DMS 273 treated with DMSO at 0.1 percent for 48 hours (cell line): ENCODE measurements around the gene HS3ST6.
"Not testable (repeated sequence)": the region's sequence is repeated elsewhere in the genome, so short reads cannot be mapped to it uniquely, and the experiment has no call there.

Experiments used
- DNase-seq: peaks from one replicate; lab custom pipeline; 2025; lab: John Stamatoyannopoulos, UW

HS3ST6 gene

DNA sequence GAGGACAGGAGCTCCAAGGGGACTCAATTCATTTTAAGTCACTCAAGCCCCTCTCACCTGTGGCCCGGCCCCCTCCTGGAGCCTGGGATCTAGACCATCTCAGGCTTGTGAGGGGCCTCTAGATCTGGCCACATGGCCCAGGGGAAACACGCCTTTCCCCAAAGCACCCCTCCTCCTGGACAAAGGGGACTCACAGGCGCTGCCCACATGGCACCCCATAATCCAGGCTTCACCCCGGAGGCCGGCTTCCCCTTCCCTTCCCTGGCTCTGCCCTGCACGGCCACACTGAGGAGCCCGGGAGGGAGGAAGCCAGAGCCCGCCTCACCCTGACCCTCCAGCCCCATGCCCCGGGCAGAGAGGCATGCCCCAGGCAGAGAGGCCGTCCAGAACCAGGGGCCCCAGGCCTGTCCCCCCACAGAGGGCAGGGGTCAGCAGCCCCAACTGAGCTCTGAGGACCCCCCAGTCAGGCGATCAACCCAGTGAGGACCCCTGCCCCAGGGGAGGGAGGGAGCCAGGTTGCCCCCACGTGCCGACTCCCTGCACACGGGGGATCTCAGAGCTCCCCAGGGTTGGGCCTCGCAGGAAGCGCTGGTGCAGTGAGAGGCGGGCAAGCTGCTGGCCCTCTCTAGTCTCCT lies 10.9 kb downstream of the HS3ST6 start:
- DNase-seq: no peak

DNA sequence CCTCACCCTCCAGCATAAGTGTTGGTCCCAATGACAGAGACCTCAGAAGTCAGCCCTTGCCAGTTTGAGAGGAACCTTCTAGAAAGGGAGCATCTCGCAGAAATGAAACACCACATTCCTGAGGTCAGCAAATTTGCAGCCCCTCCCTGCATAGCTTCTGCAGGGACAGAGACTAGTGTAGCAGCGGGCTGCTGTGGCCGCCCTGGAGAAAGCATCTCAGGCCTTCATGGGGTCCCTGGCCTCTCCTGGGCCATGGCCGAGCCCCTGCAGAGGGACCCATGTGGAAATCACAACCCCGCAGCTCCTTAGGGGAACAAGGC lies 11.4 kb downstream of the HS3ST6 start:
- DNase-seq: no peak

DNA sequence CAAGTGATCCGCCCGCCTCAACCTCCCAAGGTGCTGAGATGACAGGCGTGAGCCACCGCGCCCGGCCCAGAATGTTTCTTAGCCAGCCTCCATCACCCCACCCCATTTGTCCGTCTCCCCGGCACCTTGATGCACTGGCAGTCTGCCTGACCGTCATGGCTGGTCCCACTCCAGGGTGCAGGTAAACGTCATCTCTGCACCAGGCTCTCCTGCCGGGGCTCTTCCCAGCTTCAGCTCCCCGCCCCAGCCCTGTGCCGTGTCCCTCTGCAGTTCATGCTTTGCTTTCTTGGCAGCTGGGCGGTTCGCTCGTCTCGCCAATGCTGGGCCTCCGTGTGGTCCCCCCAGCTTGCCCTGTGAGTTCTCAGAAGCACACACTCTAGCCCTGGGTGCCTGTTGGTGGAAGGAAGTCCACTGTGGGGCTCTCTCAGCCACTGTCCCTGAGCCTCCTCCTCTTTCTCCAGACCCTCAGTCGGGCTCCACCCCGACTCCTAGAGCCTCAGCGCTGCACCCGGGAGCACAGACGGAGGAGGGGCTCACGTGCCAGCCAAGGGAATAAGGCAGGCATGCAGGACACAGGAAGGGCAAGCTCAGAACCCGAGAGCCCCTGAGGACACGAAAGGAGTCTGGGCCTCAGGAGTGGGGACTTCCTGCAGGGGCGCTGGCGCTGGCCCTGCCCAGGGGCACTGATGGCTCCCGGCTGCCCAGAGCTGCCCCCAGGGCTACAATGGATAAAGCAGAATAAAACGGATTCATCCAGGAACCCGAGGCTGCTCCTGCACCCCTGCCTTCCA lies 12.0 kb downstream of the HS3ST6 start:
- no peak for DNase-seq

DNA sequence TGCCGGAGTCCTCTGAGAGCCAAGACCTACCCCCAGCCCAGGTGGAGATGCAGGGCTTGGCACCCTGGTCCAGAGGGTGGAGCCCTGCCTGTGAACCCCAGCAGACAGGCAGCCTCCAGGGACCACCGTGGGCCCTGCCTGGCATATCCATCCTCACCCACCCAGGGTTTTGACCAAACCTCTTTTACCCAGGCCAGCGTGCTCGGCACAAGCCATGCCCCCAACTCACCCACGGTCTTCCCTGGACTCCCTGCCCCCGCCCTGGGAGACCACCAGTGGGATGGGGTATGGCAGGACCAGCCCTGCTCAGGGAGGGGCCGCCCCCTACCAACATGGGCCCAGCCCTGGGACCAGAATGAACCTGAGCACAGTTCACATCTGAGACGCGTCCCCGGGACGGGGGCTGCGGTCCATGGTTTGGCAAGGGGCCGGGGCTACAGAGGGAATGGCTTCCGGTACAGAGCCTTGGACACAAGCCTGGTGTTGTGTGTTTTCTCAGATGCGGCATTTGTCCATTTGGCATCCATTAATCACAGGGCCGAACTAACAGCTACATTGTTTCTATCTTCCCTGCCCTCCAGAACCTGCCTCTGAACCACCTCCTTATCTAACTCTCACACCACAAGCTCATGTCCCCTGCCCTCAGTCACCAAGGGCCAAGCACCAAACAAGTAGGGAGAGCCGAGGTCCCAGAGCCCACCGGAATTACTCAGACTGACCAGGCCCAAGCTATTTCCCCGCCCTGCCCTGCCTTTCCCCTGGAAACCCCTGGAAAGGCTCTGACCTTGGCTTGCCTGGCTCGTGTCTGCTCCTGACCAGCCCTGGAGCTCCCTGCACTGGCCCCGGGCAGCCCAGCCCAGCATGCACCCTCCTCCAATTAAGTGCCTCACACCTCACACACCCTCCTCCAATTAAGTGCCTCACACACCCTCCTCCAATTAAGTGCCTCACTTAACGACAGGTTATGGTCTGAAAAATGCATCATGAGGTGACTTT lies 14.1 kb downstream of the HS3ST6 start:
- DNase-seq: no peak

DNA sequence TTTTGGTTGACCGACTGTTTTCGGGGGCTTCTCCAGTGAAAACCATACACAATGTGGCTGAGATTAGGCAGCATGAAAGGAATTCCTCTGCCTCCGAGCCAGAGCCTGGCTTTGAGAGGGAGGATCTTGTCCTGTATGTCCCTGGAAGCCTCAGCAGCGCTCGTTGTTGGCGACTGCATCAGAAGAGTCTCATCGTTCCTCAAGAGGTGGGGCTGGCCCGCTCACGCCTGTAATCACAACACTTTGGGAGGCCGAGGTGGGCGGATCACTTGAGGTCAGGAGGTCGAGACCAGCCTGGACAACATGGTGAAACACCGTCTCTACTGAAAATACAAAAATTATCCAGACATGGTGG lies 15.0 kb downstream of the HS3ST6 start:
- no peak for DNase-seq

DNA sequence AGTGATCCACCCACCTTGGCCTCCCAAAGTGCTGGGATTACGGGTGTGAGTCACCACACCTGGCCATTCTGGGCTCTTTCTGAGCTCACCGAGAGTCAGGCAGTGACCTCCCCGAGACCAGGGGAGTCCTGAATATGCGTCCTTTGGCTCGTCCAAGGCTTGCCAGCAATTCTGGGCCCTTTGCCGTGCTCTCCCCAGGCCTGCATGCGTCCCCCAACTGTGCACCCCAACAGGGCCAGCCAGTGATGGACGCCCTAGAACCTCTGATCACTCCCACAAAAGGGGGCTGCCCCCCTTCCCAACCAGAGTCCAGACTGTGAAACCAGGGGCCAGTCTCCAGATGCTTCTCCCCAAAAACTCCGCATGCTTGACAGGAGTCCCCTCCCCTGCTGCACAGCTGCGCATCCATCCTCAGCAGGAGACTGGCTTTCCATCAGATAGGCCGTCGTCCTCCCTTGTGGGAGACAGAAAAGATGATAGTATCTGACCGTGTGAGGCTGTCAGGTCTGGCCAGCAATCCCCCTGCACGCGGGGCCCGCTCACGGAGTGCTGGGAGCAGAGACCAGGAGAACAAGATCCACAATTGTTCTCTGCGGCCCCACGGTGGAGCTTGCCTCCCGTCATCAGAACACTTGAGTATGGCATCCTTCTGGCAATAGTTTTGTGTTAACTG lies 15.5 kb downstream of the HS3ST6 start:
- no peak for DNase-seq

DNA sequence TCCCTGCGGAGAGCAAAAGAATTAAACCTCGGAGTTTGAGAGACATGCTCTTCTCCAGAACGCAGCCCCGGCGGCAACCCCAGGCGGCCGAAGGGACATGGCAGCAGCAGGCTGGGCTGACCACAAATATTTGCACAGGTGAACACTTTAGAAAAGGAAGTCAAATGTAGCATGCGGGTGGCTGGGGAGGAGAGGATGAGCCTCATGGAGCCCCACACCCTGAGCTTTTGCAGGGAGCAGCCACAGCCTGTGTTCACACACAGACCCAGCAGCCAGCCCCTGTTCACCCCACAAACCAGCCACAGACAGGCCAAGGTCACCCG lies 17.8 kb downstream of the HS3ST6 start:
- no peak for DNase-seq

DNA sequence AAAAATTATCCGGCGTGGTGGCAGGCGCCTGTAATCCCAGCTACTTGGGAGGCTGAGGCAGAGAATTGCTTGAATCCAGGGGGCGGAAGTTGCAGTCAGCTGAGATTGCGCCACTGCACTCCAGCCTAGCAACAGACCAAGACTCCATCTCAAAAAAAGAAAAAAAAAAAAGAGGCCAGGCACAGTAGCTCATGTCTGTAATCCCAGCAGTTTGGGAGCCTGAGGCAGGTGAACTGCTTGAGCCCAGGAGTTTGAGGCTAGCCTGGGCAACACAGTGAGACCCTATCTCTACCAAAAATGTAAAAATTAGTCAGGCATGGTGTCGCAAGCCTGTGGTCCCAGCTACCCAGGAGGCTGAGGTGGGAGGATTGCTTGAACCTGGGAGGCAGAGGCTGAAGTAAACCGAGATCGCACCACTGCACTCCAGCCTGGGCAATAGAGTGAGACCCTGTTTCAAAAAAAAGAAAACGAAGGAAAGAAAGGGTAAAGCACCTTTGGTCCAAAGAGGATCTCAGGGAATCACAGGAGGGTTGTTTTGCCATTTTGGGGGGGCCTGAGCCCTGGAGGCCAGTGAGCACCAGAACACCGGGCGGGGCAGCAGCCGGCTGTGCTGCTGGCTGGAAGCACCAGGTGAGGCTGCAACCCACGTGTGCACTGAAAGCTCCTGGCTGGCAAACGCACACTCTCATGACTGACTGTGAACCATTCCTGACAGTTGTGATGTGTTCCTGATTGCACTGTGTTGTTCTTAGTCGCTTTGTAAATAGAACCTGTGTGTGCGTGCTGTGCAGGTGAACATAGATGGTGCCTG lies 18.4 kb downstream of the HS3ST6 start:
- DNase-seq: no peak

DNA sequence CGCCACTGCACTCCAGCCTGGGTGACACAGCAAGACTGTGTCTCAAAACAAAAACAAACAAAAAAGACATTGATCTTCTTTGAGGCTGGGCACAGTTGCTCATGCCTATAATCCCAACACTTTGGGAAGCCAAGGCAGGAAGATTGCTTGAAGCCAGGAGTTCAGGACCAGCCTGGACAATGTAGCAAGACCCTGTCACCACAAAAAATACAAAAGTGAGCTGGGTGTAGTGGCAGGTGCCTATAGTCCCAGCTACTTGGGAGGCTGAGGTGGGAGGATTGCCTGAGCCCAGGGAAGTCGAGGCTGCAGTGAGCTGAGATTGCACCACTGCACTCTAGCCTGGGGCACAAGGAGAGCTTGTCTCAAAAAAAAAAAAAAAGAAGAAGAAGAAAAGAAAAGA lies 20.5 kb downstream of the HS3ST6 start:
- not testable (repeated sequence) for DNase-seq

DNA sequence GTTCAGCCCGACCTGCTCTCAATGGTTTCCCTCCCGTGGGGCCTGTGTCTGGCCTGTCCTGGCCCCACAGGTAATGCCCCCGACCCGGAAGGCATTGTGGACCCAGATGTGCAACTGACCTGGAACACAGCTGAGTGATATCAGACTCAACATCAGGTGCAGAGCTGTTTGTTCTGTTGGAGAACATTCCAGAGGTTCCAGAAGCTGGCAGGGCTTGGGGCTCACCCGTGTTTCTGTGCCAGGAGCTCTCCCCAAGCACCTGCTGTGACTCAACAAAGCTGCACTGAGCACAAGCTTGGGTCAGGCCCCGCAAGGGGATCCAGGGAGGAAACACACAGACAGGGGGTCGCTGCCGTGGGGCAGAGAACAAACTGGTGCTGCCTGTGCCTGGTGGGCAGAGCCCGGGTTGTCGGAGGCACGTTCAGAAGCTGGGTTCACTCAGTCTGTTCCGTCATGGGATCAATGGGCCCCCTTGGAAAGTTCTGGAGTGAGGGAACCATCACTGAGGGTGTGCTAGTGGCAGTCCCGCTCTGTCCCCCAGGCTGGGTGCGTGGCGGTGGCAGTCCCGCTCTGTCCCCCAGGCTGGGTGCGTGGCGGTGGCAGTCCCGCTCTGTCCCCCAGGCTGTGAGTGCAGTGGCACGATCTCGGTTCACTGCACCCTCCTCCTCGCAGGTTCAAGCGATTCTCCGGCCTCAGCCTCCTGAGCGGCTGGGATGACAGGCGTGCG lies 22.1 kb downstream of the HS3ST6 start:
- DNase-seq: no peak

DNA sequence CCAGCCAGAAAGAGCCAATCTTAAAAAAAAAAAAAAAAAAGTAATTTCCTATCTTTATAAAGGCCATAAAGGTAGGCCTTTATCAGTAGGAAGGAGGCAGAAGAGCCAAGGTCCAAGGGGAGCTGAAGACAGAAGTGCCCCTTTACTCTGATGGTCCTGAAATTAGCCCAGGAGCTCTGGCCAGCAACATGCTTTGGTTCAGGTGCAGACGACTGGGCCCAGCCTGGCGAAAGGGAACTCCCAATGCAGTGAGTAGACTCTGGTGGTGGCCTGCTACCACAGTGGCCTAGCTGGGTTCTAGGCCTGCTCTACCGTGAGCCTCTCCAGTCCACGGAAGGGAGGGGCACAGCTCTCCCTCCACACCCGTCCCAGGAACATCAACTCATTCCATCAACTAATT lies 23.1 kb downstream of the HS3ST6 start:
- DNase-seq: no peak

DNA sequence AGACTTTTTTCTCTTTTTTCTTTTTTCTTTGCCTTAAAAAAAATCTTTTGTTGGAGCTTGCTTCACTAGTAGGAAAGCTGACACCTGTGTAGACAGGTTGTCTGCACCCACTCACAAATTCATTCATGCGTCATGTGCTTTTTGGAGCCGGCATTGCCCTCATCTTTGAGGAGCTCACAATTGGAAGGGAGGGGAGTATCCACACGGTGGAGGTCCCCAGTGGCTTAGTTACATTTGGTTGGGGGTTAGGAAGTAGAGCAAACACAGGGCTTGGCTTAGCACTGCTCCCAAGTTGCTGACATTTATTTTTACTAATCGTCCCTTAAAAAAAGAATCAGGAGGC lies 27.5 kb downstream of the HS3ST6 start:
- DNase-seq: no peak

DNA sequence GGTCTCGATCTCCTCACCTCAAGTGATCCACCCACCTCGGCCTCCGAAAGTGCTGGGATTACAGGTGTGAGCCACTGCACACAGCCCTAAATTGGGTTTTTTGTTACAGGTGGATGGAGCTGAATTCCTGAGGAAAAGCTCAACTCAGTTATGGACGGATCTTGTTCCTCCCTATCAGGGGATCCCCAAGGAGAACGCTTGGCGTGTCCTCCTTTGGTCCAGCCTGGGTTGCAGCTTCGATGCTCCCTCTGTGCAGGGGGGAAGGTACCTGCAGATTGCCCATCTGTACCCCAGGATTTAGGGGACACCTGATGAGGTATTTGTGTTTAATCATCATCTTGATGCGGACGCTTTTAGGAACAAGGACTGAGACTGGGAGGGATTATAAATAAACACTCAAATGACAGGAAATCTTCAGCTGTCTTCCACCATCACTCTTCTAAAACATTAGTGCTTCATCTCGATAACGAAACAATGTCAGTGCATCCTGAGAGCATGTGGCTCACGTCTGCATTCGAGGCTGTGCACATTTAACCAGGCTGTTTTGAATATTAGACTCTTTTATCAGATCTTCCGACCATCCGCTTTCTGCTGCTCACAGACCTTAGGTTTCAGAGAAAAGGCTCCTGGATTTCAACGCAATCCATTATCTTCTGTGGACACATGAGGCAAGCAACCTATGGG lies 28.0 kb downstream of the HS3ST6 start:
- DNase-seq: no peak

DNA sequence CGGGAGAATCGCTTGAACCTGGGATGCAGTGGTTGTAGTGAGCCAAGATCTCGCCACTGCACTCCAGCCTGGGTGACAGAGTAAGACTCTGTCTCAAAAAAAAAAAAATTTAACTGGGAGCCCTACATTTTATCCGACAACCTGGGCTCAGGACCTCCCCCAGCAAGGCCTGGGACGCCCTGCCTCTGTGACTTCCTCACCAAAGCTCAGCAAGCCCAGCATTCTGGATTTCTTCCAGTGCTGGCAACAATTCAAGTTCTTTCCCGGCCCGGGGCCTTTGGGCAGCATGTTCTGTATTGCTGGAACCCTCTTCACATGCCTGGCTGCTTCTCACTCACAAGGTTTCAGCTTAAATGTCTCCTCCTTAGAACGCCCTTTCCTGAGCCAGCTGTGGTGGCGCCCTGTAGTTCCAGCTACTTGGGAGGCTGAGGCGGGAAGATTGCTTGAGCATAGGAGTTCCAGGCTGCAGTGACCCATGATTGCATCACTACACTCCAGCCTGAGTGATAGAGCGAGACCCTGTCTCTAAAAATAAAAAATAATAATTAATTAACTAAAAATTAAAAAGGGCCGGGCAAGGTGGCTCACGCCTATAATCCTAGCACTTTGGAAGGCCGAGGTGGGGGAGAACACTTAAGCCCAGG lies 30.4 kb downstream of the HS3ST6 start:
- DNase-seq: no peak

DNA sequence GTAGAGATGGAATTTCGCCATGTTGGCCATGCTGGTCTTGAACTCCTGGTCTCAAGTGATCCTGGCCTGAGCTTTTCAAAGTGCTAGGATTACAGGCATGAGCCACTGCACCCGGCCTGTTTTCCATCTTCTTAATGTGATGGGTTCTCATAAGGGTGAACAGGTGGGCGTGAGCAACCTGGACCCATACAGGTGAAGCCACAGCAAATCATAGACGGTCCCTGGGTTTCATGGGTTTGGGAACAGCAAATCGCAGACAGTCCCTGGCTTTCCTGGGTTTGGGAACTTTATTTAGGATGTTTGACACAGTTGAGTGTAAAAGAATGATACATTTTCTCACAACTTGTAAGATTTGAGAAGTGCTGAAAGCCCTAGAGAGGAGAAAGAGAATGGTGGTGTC lies 33.3 kb downstream of the HS3ST6 start:
- DNase-seq: no peak

DNA sequence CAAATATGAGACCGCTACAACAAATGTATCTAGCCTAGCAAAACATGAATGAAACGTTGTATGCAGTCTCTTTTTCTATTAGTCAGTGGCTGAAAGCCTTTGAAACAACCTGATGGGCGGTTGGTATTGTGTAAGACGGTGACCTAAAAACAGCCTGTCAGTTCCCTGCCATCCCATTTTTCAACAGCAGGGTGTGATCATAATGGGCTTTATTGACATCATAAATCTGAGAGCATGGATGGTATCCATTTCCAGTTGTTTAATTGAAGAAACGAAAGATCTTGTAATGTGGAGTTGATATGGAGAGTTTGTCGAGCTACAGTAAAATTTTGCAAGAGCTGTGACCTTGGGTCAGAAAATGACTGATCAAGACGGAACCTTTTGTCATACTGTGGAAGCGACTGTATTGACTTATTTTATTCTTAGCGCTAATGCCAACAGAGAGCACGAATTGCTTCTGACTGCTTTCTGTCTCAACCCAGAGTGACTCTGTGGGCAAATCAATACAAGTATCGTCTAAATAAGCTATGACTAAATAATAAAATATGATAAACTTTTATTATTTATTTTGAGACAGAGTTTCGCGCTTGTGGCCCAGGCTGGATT lies 34.0 kb downstream of the HS3ST6 start:
- no peak for DNase-seq

DNA sequence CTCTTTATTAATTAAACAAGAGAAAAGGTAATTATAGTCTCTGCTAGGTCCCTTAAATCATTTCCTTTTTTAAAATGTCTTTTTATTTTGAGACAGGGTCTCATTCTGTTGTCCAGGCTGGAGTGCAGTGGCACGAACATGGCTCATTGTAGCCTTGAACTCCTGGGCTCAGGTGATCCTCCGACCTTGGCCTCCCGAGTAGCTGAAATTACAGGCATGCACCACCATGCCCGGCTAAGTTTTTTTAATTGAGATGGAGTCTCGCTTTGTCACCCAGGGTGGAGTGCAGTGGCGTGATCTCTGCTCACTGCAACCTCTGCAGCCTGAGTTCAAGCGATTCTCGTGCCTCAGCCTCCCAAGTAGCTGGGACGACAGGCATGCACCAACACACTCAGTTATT lies 37.0 kb downstream of the HS3ST6 start:
- DNase-seq: not testable (repeated sequence)

DNA sequence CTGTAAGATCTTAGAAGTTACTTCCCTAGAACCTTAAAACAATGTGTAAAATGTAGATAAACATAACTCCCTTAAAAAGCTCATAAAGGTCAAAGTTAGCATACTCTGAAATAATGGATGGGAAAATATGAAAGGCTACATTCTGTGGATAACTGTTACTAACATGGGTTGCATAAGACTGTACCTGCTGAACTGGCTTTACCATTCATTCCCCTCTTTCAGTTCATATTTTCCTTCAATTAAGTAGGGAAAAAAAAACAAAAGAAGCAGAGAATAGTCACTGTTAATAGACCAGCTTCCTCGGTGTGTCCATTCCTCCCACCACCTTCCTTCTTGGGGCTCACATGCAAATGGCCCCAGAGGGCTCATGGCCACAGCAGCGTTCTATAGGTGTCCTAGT lies 38.7 kb downstream of the HS3ST6 start:
- DNase-seq: no peak

DNA sequence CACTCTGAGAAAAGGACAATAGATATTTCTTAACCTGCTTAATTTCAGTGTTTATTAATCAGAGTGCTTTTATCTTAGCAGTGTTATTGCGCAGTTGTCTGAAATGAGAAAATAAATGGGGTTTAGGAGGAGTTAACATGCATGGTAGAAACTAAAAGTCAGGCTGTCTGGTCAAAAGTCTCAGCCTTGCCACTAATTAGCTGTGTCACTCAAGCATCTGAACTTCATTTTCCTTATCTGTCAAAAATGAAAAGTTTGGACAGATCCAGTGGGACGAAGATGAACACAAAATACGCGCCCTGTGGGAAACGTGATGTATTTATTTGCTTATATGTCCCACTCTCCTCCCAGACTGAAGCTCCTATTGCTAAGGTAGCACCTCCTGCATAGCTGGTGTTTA lies 40.0 kb downstream of the HS3ST6 start:
- DNase-seq: no peak

DNA sequence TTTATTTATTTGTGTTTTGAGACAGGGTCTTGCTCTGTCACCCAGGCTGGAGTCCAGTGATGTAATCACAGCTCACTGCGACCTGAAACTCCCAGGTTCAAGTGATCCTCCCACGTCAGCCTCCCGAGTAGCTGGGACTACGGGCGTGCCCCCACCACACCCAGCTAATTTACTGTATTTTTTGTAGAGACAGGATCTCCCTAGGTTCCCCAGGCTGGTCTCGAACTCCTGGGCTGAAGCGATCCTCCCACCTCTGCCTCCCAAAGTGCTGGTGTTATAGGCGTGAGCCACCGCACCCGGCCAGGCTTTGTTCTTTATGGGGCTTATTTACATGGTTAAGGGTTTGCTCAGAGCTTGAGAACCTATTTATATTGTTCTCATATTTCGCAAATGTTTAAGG lies 40.4 kb downstream of the HS3ST6 start:
- no peak for DNase-seq
